Endothelial cell of umbilical vein (primary cell): ENCODE data around the gene CDK6. TPM values are rescaled to one million over a fixed set of nuclear protein-coding genes. Genes with fewer than 3 reads are reported as not detected.

Experiments
- BruUV-seq: library from RNA; stranded (reverse); fragments of 400-500 nt; replicated peaks from 2 replicates; lab custom pipeline; 2021; lab: Mats Ljungman, UMichigan
- CTCF ChIA-PET: fragments of 300-600, 350-600 bp; sonication (Branson Sonifier 250); formaldehyde crosslinking; loops from one replicate; lab custom pipeline; 2021; ENCODE audit warnings: antibody characterized with exemption, inconsistent platforms; lab: Charles Lee
- POLR2A ChIA-PET: fragments of 300-600, 350-600 bp; sonication (Branson Sonifier 250); formaldehyde crosslinking; loops from one replicate; lab custom pipeline; 2021; ENCODE audit warnings: antibody characterized with exemption, inconsistent platforms; lab: Charles Lee
- DNase-seq: peaks from one replicate; pipeline ENCODE4 v3.0.0-alpha.2; 2011; ENCODE audit warnings: low read depth, low spot score
- FAIRE-seq: peaks from 2 replicates; lab custom pipeline; 2011; peaks lifted over from hg19 to GRCh38; lab: Jason Lieb, UNC
- H2AFZ ChIP-seq: 2 replicates; pipeline ENCODE4 v1.6.0; 2012; ENCODE audit warnings: low read depth, low read length, control low read depth, inconsistent platforms
- H3K27ac ChIP-seq: 2 replicates; pipeline ENCODE4 v1.5.1; 2011; ENCODE audit warnings: low read depth, mild to moderate bottlenecking, control low read depth, low read length, moderate library complexity; ENCODE audit not compliant: insufficient read depth
- H3K27me3 ChIP-seq, 2 experiments: 2 replicates each; pipeline versions ENCODE4 v1.6.0 to v1.6.1; 2011; ENCODE audit warnings: low read length in 2 of 2, mixed read lengths in 1 of 2; ENCODE audit not compliant: control insufficient read depth in 2 of 2, insufficient read depth in 2 of 2
- H3K36me3 ChIP-seq, 2 experiments: 2 replicates in 1 of 2; 3 replicates in 1 of 2; pipeline ENCODE4 v1.5.1; 2011; ENCODE audit warnings: low read length in 2 of 2, mild to moderate bottlenecking in 1 of 2, moderate library complexity in 1 of 2; ENCODE audit not compliant: control insufficient read depth in 2 of 2, insufficient read depth in 2 of 2; ENCODE audit errors: extremely low read depth in 1 of 2
- H3K4me1 ChIP-seq: 3 replicates; pipeline ENCODE4 v1.5.1; 2011; ENCODE audit warnings: mild to moderate bottlenecking, low read length; ENCODE audit not compliant: control insufficient read depth, insufficient read depth; ENCODE audit errors: extremely low read depth
- H3K4me2 ChIP-seq: 2 replicates; pipeline ENCODE4 v1.6.1; 2011; ENCODE audit warnings: low read length, control low read depth, mixed read lengths; ENCODE audit not compliant: insufficient read depth
- H3K4me3 ChIP-seq, 3 experiments: fragments of 200-600 bp in 1 of 3; sonication (generic), shearing (Covaris generic) in 1 of 3; replicated peaks in 1 of 3; 2 replicates each; pipeline ENCODE4 v1.5.1; 2011 to 2016; ENCODE audit warnings: control low read depth in 3 of 3, low read length in 3 of 3, mild to moderate bottlenecking in 2 of 3, inconsistent platforms in 1 of 3, low read depth in 1 of 3, moderate library complexity in 1 of 3; ENCODE audit not compliant: insufficient read depth in 1 of 3
- H3K79me2 ChIP-seq: 2 replicates; pipeline ENCODE4 v1.6.0; 2012; ENCODE audit warnings: low read length, inconsistent platforms; ENCODE audit not compliant: control insufficient read depth, insufficient read depth
- H3K9ac ChIP-seq: replicated peaks from 2 replicates; pipeline ENCODE3; 2011; ENCODE audit warnings: low read length, control low read depth; ENCODE audit not compliant: insufficient read depth; ENCODE audit errors: extremely low read depth
- H3K9me1 ChIP-seq: replicated peaks from 3 replicates; pipeline ENCODE4 v1.6.0; 2011; ENCODE audit warnings: mild to moderate bottlenecking, low read length; ENCODE audit not compliant: control insufficient read depth, insufficient read depth; ENCODE audit errors: extremely low read depth
- H3K9me3 ChIP-seq: replicated peaks from 2 replicates; pipeline ENCODE4 v1.5.1; 2012; ENCODE audit warnings: low read length, inconsistent platforms; ENCODE audit not compliant: control insufficient read depth, insufficient read depth
- H4K20me1 ChIP-seq: replicated peaks from 2 replicates; pipeline ENCODE3; 2011; ENCODE audit warnings: mild to moderate bottlenecking, low read length; ENCODE audit not compliant: control insufficient read depth, insufficient read depth; ENCODE audit errors: extremely low read depth
- CTCF ChIP-seq, 2 donors: IDR thresholded peaks; 1 replicate in 1 of 2; 2 replicates in 1 of 2; pipeline ENCODE4 v1.5.1; 2011; ENCODE audit warnings: low read length in 2 of 2, mild to moderate bottlenecking in 2 of 2, moderate library complexity in 2 of 2, control low read depth in 1 of 2, inconsistent platforms in 1 of 2, low read depth in 1 of 2; ENCODE audit not compliant: insufficient read depth in 1 of 2; ENCODE audit errors: extremely low read depth in 1 of 2
- EZH2 ChIP-seq: IDR thresholded peaks from 2 replicates; pipeline ENCODE4 v1.6.1; 2012; ENCODE audit warnings: borderline replicate concordance, low read depth, mild to moderate bottlenecking, moderate library complexity, low read length, inconsistent platforms; ENCODE audit not compliant: severe bottlenecking
- FOS ChIP-seq: IDR thresholded peaks from 2 replicates; pipeline ENCODE4 v1.6.1; 2011; ENCODE audit warnings: mild to moderate bottlenecking, low read length, moderate library complexity, borderline replicate concordance; ENCODE audit not compliant: insufficient read depth
- GATA2 ChIP-seq: IDR thresholded peaks from 2 replicates; pipeline ENCODE4 v1.7.0; 2011; ENCODE audit warnings: low read depth, mild to moderate bottlenecking, moderate library complexity, mixed read lengths, low read length; ENCODE audit not compliant: insufficient read length, insufficient read depth
- JUN ChIP-seq: IDR thresholded peaks from 2 replicates; pipeline ENCODE4 v1.6.1; 2011; ENCODE audit warnings: borderline replicate concordance, low read depth; ENCODE audit not compliant: insufficient read length, insufficient read depth
- MAX ChIP-seq: IDR thresholded peaks from 2 replicates; pipeline ENCODE4 v1.6.1; 2011; ENCODE audit not compliant: insufficient read depth, insufficient read length
- MYC ChIP-seq: IDR thresholded peaks from one replicate; pipeline ENCODE4 v1.6.1; 2011; ENCODE audit warnings: mild to moderate bottlenecking, low read depth, low read length
- POLR2A ChIP-seq: IDR thresholded peaks from 2 replicates; pipeline ENCODE4 v1.6.1; 2012; ENCODE audit warnings: low read depth, mild to moderate bottlenecking, control low read depth, low read length
- POLR2AphosphoS5 ChIP-seq: IDR thresholded peaks from 2 replicates; pipeline ENCODE4 v1.6.1; 2012; ENCODE audit warnings: low read depth, mild to moderate bottlenecking, control low read depth, low read length, moderate library complexity; ENCODE audit not compliant: insufficient read depth
- dilution Hi-C: fragments of 300-500 bp; cut with MboI; formaldehyde crosslinking; loops from one replicate; pipeline ENCODE4 v1.15.0; 2019; ENCODE audit warnings: low sequenced_read_pairs; ENCODE audit not compliant: extremely low pct_ligation_motif_present
- intact Hi-C: fragments of 100-400 bp; cut with micrococcal nuclease; formaldehyde crosslinking; loops from one replicate; pipeline ENCODE4 v1.10.0; 2022
- polyA plus RNA-seq, 4 experiments: library from polyadenylated mRNA; depleted of rRNA in 3 of 4; stranded (reverse) in 3 of 4; unstranded in 1 of 4; fragments of >200 nt; gene quantifications; 2 replicates each; pipeline versions ENCODE4 v1.2.1 to v1.2.3, GENCODE V29; 2011 to 2012; ENCODE audit warnings: missing spikeins in 1 of 4
- total RNA-seq: library from RNA; stranded (reverse); gene quantifications from 2 replicates; pipeline ENCODE4 v1.2.3, GENCODE V29; 2021

The CDK6 gene
- total and polyA plus RNA-seq, 2 donors (not counting 3 experiments of a cell fraction or from before 2014, with no cell fraction given) = 6.0 to 28.2 TPM

GRCh38 chr7:92881091-92881485, 44.7 kb upstream of the CDK6 start:
- Histone ChIP-seq H3K27ac (no peak overlapping the region), H3K4me3 (no peak overlapping the region), H3K9ac (no peak overlapping the region), H3K4me1 (no peaks in the 10 kb centered on the region), H4K20me1 (no peaks in the 10 kb centered on the region), H2AFZ (no peak overlapping the region), H3K36me3 (no peaks in the 10 kb centered on the region), H3K9me3 (no peaks in the 10 kb centered on the region), H3K9me1 (no peaks in the 10 kb centered on the region), H3K4me2 (no peak overlapping the region), H3K27me3 (peaks cover 0 to 1% of the 10 kb centered on the region in 2 experiments), H3K79me2 (no peaks in the 10 kb centered on the region)
- DNase-seq (no peak), FAIRE-seq (no peak)
- TF ChIP-seq FOS (no peak), CTCF (IDR thresholded peaks at IDR 0.05; ENCODE audit: extremely low read depth in 1 of 2, insufficient read depth in 1 of 2, low read depth in 1 of 2, low read length in 2 of 2) (no peak), POLR2AphosphoS5 (no peak), JUN (no peak), MAX (no peak), EZH2 (no peak), POLR2A (no peak), MYC (no peak), GATA2 (no peak)
- dilution Hi-C loops (no loop called here), intact Hi-C loops (loop anchor here (10.0 kb wide), 1 partner anchor 344 kb away; the partner anchor contains the start of gene HEPACAM2)
- no TSS peak for BruUV-seq
- POLR2A ChIA-PET = no interaction called here
- CTCF ChIA-PET = no interaction called here
